MCF 10A (cell line): ENCODE results near the gene MAP3K5. TPM values are rescaled to one million over a fixed set of nuclear protein-coding genes. Genes with fewer than 3 reads are reported as not detected.

ENCODE experiments used
- BruUV-seq: library from RNA; stranded (reverse); fragments of 400-500 nt; replicated peaks from 2 replicates; lab custom pipeline; 2021; lab: Mats Ljungman, UMichigan
- CTCF ChIA-PET: fragments of 300-600 bp; sonication (Branson Sonifier 250); formaldehyde crosslinking; extraction: SDS; loops from one replicate; lab custom pipeline; 2021; ENCODE audit warnings: antibody characterized with exemption, inconsistent platforms; lab: Yijun Ruan, JAX
- POLR2A ChIA-PET: fragments of 300-600, 350-650 bp; sonication (Branson Sonifier 250); formaldehyde crosslinking; extraction: SDS; loops from one replicate; lab custom pipeline; 2020; ENCODE audit warnings: antibody characterized with exemption, inconsistent platforms; lab: Yijun Ruan, JAX
- DNase-seq: peaks from one replicate; pipeline ENCODE4 v3.0.0-alpha.2; 2018; ENCODE audit not compliant: unreplicated experiment
- H3K27ac Mint-ChIP-seq: one replicate; pipeline ENCODE4 v1.8.0; 2022; ENCODE audit warnings: mild to moderate bottlenecking, low read depth, mixed read lengths; ENCODE audit not compliant: unreplicated experiment
- H3K27me3 Mint-ChIP-seq: one replicate; pipeline ENCODE4 v1.8.0; 2022; ENCODE audit warnings: mixed read lengths; ENCODE audit not compliant: insufficient read depth, unreplicated experiment
- H3K36me3 Mint-ChIP-seq: one replicate; pipeline ENCODE4 v1.8.0; 2022; ENCODE audit warnings: mild to moderate bottlenecking, moderate library complexity, mixed read lengths; ENCODE audit not compliant: insufficient read depth, unreplicated experiment
- H3K4me1 Mint-ChIP-seq: one replicate; pipeline ENCODE4 v1.8.0; 2022; ENCODE audit warnings: mixed read lengths; ENCODE audit not compliant: insufficient read depth, unreplicated experiment
- H3K4me3 Mint-ChIP-seq: one replicate; pipeline ENCODE4 v1.8.0; 2022; ENCODE audit warnings: mild to moderate bottlenecking, moderate library complexity, mixed read lengths; ENCODE audit not compliant: unreplicated experiment
- H3K9me3 Mint-ChIP-seq: one replicate; pipeline ENCODE4 v1.8.0; 2022; ENCODE audit warnings: mixed read lengths; ENCODE audit not compliant: unreplicated experiment
- intact Hi-C: fragments of 100-400 bp; cut with micrococcal nuclease; formaldehyde crosslinking; loops from 2 replicates; pipeline ENCODE4 v1.14.1; 2022
- total RNA-seq: library from RNA; stranded (reverse); gene quantifications from 2 replicates; pipeline ENCODE4 v1.2.3, GENCODE V29; 2022
- TF ChIP-seq, protein P1 (sequence below): fragments of 200-600 bp; IDR thresholded peaks from one replicate; pipeline ENCODE4 v1.8.0; 2022; ENCODE audit warnings: antibody characterized with exemption, mild to moderate bottlenecking; ENCODE audit not compliant: unreplicated experiment

MAP3K5 gene
- total RNA-seq, 1 experiment from 2014 or later, result 8.4 TPM

DNA sequence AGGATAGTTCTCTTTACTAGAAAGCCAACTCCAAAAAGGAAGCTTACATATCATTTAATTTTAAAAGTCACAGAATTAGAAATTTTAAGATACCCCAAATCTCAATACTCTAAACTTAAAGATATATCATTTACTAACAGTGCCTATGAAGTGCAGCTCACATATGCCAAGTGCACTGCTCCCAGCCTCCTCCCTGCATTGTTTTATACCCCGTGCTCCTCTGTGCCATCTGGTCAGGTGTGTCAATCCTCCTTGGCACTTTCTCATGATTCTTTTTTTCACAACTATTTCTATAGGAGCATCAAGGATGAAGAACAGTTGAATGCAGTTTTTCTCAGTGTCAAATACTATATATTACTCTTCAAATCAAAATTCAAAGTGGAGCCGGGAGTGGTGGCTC is 250.9 kb downstream of the MAP3K5 start:
- no peak for DNase-seq
- Mint-ChIP-seq H3K9me3 (no peaks in the 10 kb centered on the region), H3K27me3 (no peaks in the 10 kb centered on the region), H3K4me3 (no peak overlapping the region), H3K36me3 (peaks cover 6% of the 10 kb centered on the region), H3K4me1 (no peaks in the 10 kb centered on the region), H3K27ac (no peak overlapping the region)
- BruUV-seq, result no TSS peak
- intact Hi-C loops, result no loop called here
- ChIA-PET POLR2A (interaction anchor here (1.4 kb wide), 1 partner anchor 9 kb away, joined by 5 read pairs; the partner anchor contains the start of gene MAP7), CTCF (interaction anchor here (0.6 to 1.1 kb wide), 3 partner anchors 9 to 1086 kb away, joined by 3 to 5 read pairs (median 3); partner anchors contain the start of gene MAP7)
- TF ChIP-seq, protein P1, sequence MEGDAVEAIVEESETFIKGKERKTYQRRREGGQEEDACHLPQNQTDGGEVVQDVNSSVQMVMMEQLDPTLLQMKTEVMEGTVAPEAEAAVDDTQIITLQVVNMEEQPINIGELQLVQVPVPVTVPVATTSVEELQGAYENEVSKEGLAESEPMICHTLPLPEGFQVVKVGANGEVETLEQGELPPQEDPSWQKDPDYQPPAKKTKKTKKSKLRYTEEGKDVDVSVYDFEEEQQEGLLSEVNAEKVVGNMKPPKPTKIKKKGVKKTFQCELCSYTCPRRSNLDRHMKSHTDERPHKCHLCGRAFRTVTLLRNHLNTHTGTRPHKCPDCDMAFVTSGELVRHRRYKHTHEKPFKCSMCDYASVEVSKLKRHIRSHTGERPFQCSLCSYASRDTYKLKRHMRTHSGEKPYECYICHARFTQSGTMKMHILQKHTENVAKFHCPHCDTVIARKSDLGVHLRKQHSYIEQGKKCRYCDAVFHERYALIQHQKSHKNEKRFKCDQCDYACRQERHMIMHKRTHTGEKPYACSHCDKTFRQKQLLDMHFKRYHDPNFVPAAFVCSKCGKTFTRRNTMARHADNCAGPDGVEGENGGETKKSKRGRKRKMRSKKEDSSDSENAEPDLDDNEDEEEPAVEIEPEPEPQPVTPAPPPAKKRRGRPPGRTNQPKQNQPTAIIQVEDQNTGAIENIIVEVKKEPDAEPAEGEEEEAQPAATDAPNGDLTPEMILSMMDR, result no peak

DNA sequence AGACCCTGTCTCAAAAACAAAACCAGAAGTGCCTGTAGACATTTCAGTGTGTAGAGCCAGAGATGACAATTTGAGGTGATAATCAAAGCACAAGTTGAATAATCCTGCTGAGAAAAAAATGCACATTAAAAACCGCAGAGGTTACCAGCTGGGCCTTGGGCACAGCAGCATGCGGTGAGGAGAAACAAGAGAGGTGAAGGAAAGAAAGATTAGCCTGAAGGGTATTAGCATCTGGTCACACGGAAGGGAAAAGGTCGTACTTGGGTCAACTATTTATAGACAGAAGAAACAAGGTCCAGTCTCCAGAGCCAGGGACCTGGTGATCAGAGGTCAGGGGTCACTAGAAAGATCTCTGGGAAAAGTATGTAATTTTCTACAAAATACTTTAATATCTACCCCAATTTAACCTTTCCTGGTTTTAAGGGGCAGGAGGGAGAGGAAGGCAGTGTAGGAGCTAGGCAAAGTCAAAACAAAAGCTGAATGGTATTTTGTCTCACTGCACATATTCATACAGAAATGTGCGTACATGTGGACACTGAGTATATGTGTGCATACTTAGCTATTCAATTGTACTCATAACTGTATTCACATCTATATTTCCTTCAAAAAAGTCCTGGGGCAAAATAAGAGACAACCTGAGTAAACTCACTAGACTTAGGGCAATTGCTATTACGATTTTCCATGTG is 252.2 kb downstream of the MAP3K5 start:
- H3K4me3 Mint-ChIP-seq, result no peak overlapping the region
- intact Hi-C loops, result no loop called here
- H3K27ac Mint-ChIP-seq, result no peak overlapping the region
- CTCF ChIA-PET, result interaction anchor here (0.6 to 1.0 kb wide), 3 partner anchors 22 to 250 kb away, joined by 3 read pairs; partner anchors contain the start of gene BCLAF1
- H3K27me3 Mint-ChIP-seq, result no peaks in the 10 kb centered on the region
- H3K4me1 Mint-ChIP-seq, result no peaks in the 10 kb centered on the region
- BruUV-seq, result no TSS peak
- POLR2A ChIA-PET, result interaction anchor here (1.0 to 1.4 kb wide), 3 partner anchors 10 to 11 kb away, joined by 3 to 5 read pairs (median 4); partner anchors contain the start of gene MAP7
- H3K36me3 Mint-ChIP-seq, result peaks cover 5% of the 10 kb centered on the region
- no peaks in the 10 kb centered on the region for H3K9me3 Mint-ChIP-seq
- DNase-seq, result no peak
- TF ChIP-seq, protein P1, result no peak

DNA sequence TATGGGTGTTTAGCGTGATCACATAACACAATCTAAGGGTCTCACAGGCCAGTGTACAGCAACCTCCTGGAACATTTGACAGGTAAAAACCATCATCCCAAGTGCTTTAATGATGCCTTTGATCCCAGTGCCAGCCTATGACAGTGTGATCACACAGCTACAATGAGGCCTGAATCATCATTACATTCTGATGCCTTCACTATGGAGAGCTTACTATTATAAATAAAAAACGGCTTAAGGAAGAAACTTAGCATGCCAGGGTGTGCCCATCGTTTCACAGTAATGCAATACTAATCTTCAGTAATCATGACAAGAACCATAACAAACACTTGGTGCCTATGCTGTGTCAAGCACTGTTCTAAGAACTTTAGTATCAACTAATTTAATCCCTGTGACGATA is 253.4 kb downstream of the MAP3K5 start:
- ChIA-PET POLR2A (interaction anchor here (1.0 to 1.3 kb wide), 2 partner anchors 9 to 12 kb away, joined by 3 to 4 read pairs; no protein-coding TSS in a partner anchor), CTCF (interaction anchor here (0.6 kb wide), 1 partner anchor 10 kb away, joined by 3 read pairs; no protein-coding TSS in a partner anchor)
- Mint-ChIP-seq H3K4me3 (no peak overlapping the region), H3K36me3 (no peaks in the 10 kb centered on the region), H3K4me1 (no peaks in the 10 kb centered on the region), H3K27ac (no peak overlapping the region), H3K27me3 (no peaks in the 10 kb centered on the region), H3K9me3 (no peaks in the 10 kb centered on the region)
- BruUV-seq, result no TSS peak
- intact Hi-C loops, result no loop called here
- TF ChIP-seq, protein P1, result no peak
- DNase-seq, result no peak

DNA sequence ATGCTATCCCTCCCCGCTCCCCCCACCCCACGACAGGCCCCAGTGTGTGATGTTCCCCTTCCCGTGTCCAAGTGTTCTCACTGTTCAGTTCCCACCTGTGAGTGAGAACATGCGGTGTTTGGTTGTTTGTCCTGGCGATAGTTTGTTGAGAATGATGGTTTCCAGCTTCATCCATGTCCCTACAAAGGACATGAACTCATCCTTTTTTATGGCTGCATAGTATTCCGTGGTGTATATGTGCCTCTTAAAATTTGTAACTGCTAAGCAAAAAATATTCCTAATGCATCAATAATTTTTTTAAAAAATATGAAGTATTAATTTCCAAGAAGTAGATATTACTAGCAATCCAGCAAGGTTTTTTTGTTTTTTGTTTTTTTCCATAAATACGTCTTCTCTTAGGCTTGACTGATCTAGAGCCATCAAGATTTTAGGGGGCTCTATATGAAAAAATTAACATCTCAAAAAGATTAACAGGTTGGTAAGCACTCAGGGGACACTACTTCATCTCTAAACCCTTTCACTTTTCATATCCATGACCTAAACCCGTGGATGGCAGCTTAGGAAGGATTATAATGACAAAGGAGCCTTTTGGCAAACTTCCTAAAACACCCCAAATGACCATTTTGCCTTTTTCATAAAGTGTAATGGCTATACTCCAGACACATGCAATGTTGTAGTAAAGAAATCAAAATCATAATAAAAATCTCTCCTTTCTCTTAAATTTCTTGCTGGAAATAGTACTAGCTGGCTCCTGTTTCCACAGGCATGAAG is 256.2 kb downstream of the MAP3K5 start:
- ChIA-PET CTCF (interaction anchor here (1.6 kb wide), 1 partner anchor 11 kb away, joined by 6 read pairs; no protein-coding TSS in a partner anchor), POLR2A (no interaction called here)
- no TSS peak for BruUV-seq
- no peak for DNase-seq
- H3K36me3 Mint-ChIP-seq, result no peaks in the 10 kb centered on the region
- no peaks in the 10 kb centered on the region for H3K4me1 Mint-ChIP-seq
- no peaks in the 10 kb centered on the region for H3K27me3 Mint-ChIP-seq
- H3K9me3 Mint-ChIP-seq, result no peaks in the 10 kb centered on the region
- no peak overlapping the region for H3K4me3 Mint-ChIP-seq
- TF ChIP-seq, protein P1, result no peak
- no peak overlapping the region for H3K27ac Mint-ChIP-seq
- intact Hi-C loops, result no loop called here
